ENCODE measurements around the gene SUN2. TPM values are rescaled to one million over a fixed set of nuclear protein-coding genes. Genes with fewer than 3 reads are reported as not detected.
A peak's percentile ranks its signal among the peaks of the same experiment; 100 is the strongest.

SUN2 gene
- total and polyA plus RNA-seq, 2 of the 8 experiments (the other 6 are each of a cell fraction or from before 2014, with no cell fraction given) = 5.1 to 10.5 TPM

GRCh38 chr22:38796262-38796957, 40.6 kb upstream of the SUN2 start:
- Histone ChIP-seq H3K27ac (ENCODE audit: low read depth, low read length) (no peak overlapping the region), H3K36me3 (ENCODE audit: control insufficient read depth in 2 of 4, insufficient read depth in 4 of 4, low read length in 3 of 4) (no peaks in the 10 kb centered on the region), H3K4ac (replicated peaks; ENCODE audit: insufficient read length, low read depth, low read length) (no peak overlapping the region), H3K9me3 (ENCODE audit: insufficient read depth in 2 of 2, low read depth in 1 of 2, low read length in 1 of 2) (peaks cover 0 to 2% of the 10 kb centered on the region in 2 experiments; a peak in 1 of 4 replicates), H2AFZ (ENCODE audit: low read length) (no peak overlapping the region), H3K4me1 (replicated peaks in 1 of 4; ENCODE audit: control insufficient read depth in 3 of 4, insufficient read depth in 4 of 4, low read length in 3 of 4) (peaks cover 0 to 4% (median 0%) of the 10 kb centered on the region in 4 experiments; a peak in 2 of 7 replicates), H2AK5ac (ENCODE audit: low read depth, low read length) (peak overlapping the region; percentile 58; the same call in 1 of the 2 replicates), H2BK5ac (ENCODE audit: low read depth, low read length) (no peak overlapping the region), H3K56ac (replicated peaks; ENCODE audit: insufficient read length, low read depth, low read length) (no peak overlapping the region), H3K79me2 (ENCODE audit: control insufficient read depth in 1 of 2, insufficient read depth in 2 of 2, low read length in 2 of 2) (no peaks in the 10 kb centered on the region), H2BK12ac (ENCODE audit: low read depth, low read length) (peak overlapping the region; percentile 75; the same call in 1 of the 2 replicates), H2BK20ac (ENCODE audit: low read length) (no peak overlapping the region), H3K4me2 (ENCODE audit: insufficient read depth in 1 of 2, low read depth in 2 of 2, low read length in 2 of 2) (no peak overlapping the region), H3K79me1 (ENCODE audit: low read depth, low read length) (no peaks in the 10 kb centered on the region), H3K18ac (ENCODE audit: extremely low read depth, low read length) (no peak overlapping the region), H4K5ac (ENCODE audit: insufficient read length, low read depth, low read length) (no peak overlapping the region), H4K20me1 (replicated peaks in 1 of 2; ENCODE audit: control insufficient read depth in 1 of 2, insufficient read depth in 2 of 2, low read length in 2 of 2) (no peaks in the 10 kb centered on the region), H4K8ac (ENCODE audit: extremely low read depth, insufficient read depth, low read length) (no peak overlapping the region), H2BK15ac (ENCODE audit: low read length) (0 out of 2 replicates have a peak overlapping the region, but pooled peaks have one; percentile 88), H3K14ac (ENCODE audit: insufficient read length) (no peak overlapping the region), H3K4me3 (ENCODE audit: extremely low read depth in 1 of 4, insufficient read depth in 2 of 4, low read depth in 3 of 4, low read length in 4 of 4) (no peak overlapping the region), H2BK120ac (replicated peaks; ENCODE audit: low read depth, low read length) (no peak overlapping the region), H3K23me2 (ENCODE audit: low read depth, low read length) (peaks cover 5% of the 10 kb centered on the region), H3K27me3 (replicated peaks in 1 of 4; ENCODE audit: control insufficient read depth in 3 of 4, extremely low read depth in 1 of 4, insufficient read depth in 3 of 4, low read length in 3 of 4) (peaks cover 0 to 12% (median 5%) of the 10 kb centered on the region in 4 experiments; a peak in 4 of 7 replicates), H3K9ac (replicated peaks in 1 of 4; ENCODE audit: extremely low read depth in 1 of 4, low read depth in 3 of 4, low read length in 3 of 4) (no peak overlapping the region), H4K91ac (replicated peaks; ENCODE audit: insufficient read length, low read length) (no peak overlapping the region), H3K23ac (ENCODE audit: insufficient read length) (no peak overlapping the region)
- CTCF ChIA-PET (ENCODE audit: partially characterized antibody) = no interaction called here
- FAIRE-seq = no peak
- POLR2A ChIA-PET (ENCODE audit: partially characterized antibody) = no interaction called here
- WGBS, 2 experiments (ENCODE audit: extremely low coverage in 1 of 2, insufficient coverage in 1 of 2, insufficient read length in 1 of 2, insufficient replicate concordance in 2 of 2, low coverage in 1 of 2, low lambda C conversion rate in 2 of 2, missing lambda C conversion rate in 1 of 2) = 91 to 100% methylated on average over 1 to 12 of the region's 12 CpGs
- TF ChIP-seq ASH2L (IDR thresholded peaks at IDR 0.05; ENCODE audit: low read length) = no peak
- DNase-seq (ENCODE audit: low read depth in 1 of 2, low spot score in 2 of 2) = no peak
